HG03103 (cell line): ENCODE results near the gene NPEPL1.

ENCODE experiments used
- ATAC-seq: cut with Tn5 transposase; IDR thresholded peaks from one replicate; pipeline ENCODE4 v1.9.1; 2021; ENCODE audit warnings: low read depth; ENCODE audit not compliant: unreplicated experiment

NPEPL1 gene

DNA sequence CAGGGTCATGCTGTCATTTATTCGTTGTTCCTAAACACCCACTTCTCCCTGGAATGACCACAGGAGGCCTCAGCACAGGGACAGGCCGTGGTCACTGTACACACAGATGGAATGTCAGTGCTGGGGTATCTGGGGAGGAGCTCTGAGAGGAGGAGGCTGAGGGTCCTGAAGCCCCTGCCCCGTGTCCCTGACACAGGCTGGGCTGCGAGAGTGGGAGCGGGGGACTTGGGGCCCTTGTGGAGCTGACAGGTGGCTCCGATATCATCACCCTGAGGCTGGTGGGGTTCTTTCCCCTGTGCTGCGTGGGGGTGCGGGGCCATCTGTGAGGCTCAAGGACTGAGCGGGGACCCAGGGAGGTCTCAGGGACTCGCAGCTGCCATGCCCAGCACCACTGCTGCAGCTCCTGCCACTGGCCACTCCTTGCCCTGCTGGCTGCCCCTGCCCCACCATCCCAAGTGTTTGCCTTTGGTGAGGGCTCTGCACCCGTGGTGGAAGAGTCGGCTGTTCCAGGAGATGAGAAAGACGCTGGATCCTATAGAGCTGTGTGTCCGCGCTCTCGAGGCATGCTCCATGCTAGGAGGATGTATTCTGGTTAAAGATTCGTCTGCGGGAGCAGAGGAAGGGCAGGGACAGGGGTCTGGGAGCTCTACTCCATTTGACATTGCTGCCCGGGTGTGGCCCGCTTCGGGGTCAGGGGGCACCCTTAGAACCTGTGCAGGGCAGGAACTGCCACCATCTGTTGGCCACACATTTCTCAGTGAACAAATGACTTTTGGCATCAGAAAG lies 18.9 kb downstream of the NPEPL1 start:
- ATAC-seq, result no peak

DNA sequence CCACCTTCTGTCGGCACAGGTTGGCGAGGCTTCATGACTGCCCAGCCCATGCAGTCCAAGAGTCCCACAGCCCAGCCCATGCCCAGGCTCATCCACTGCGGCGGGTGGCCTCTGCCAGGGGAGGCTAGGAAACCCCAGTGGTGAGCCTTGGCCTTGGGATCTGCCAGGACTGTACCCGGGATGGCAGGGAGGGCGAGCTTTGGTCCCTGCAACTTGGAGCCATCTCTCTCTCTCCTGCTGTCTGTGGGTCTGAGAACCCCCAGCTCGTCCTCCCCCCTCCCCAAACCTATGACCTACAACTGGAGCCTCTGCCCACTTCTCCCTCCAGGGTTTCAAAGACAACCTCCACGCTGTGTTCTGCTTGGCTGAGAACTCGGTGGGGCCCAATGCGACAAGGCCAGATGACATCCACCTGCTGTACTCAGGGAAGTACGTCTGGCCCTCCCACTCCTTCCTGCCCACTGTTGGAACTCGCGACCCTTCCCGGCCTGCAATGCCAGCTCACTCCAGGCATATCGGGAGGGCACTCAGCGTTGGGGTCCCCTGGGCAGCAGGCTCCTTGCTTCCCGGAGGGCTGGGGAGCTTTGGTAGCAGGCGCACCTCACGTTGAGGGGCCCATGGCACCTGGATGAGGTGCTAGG lies 19.7 kb downstream of the NPEPL1 start:
- ATAC-seq, result no peak

DNA sequence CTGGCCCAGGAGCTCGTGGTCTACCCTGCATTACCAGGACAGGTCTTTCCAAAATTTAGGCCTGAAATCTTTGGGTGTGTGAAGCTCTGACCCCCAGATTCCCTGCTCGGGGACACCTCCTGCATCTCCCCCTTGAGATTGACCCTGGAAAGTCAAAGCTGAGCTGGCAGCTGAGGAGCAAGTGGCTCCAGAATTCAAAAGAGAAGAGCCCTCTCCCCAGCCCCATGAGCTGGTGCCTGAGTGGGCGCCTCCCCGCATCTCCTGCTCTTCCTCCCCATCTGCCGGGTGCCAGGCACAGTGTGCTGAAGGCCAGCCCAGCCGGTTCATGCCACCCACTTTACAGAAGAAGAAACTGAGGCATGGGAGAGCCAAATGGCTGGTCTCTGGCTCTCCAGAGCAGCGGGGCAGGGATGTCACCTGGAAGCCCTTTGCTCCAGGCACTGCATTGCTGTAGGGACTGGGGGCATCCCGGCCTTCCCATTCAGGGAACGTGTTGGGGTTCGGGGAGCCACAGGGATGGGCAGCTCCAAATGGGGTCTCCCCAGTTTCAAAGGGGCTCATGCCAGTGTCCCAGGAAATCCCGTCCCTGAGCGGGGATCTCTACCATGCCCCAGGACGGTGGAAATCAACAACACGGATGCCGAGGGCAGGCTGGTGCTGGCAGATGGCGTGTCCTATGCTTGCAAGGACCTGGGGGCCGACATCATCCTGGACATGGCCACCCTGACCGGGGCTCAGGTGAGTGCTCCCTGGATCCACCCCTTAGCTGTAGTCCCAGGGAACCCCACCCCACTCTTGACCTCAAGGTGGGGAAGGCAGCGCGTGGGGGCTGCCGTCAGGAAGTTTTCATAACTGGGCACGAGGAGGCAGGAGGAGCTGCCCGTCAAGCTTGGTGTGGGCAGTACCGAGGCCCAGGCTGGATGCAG lies 20.5 kb downstream of the NPEPL1 start:
- no peak for ATAC-seq

DNA sequence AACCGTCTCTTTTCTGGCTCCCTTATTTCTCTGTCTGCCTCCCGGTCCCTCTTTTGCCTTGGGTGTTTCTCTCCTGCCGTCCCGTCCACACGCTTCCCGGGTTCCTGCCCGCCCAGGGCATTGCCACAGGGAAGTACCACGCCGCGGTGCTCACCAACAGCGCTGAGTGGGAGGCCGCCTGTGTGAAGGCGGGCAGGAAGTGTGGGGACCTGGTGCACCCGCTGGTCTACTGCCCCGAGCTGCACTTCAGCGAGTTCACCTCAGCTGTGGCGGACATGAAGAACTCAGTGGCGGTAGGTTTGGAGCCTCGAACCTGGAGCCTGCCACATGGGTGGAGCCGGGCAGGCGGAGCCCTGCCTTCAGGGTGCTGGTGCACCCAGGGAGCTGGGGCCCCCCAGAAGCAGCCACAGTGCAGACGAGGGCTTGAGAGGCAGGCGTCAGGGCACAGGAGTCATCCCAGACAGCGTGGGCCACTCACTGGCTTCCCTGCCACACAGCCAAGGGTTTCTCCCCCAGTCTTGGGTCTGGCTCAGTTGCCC lies 21.3 kb downstream of the NPEPL1 start:
- ATAC-seq, result no peak

DNA sequence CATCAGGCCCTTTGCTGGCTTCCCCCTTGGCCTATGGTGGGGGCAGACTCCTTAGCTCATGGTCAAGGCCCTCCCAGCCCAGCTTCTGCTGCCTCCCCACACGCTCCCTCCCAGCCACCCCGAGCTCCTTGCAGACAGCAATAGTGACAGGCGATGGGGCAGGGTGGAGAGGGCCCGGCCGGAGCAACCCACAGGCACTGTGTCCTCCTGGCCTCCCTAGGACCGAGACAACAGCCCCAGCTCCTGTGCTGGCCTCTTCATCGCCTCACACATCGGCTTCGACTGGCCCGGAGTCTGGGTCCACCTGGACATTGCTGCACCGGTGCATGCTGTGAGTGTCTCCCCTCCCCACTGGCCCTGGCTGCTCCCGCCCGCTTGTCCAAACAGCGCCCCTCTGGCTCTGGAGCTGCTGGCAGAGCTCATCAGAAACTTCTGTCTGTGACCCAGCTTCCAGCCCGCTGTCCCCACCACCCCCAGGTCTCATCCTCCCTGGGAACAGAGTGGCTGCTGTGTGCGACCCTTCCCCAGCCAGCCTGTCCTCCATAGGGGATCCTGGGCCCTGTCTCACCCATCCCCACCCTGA lies 21.8 kb downstream of the NPEPL1 start:
- no peak for ATAC-seq

DNA sequence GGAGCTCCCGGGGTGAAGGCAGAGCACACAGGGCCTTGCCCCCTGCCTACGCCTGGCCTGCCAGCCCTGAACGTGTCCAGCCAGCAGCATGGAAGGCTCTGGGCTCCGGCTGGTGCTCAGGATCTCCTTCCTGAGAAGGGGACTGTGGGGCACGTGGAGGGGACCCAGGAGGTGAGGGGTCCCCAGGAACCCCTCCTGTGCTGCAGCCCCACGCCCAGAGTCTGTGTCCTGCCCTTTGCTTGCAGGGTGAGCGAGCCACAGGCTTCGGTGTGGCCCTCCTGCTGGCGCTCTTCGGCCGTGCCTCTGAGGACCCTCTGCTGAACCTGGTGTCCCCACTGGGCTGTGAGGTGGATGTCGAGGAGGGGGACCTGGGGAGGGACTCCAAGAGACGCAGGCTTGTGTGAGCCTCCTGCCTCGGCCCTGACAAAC lies 22.3 kb downstream of the NPEPL1 start:
- ATAC-seq, result no peak

DNA sequence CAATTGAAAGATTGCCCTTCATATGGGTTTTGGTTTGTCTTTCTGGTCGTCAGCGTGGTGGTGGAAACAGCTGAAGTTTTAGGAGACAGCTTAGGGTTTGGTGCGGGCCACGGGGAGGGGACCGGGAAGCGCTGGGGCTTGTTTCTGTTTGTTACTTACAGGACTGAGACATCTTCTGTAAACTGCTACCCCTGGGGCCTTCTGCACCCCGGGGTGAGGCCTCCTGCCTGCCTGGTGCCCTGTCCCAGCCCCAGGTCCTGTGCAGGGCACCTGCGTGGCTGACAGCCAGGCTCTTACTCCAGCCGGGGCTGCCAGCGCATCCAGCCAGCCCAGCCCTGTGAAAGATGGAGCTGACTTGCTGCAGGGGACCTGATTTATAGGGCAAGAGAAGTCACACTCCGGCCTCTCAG lies 22.8 kb downstream of the NPEPL1 start:
- no peak for ATAC-seq

DNA sequence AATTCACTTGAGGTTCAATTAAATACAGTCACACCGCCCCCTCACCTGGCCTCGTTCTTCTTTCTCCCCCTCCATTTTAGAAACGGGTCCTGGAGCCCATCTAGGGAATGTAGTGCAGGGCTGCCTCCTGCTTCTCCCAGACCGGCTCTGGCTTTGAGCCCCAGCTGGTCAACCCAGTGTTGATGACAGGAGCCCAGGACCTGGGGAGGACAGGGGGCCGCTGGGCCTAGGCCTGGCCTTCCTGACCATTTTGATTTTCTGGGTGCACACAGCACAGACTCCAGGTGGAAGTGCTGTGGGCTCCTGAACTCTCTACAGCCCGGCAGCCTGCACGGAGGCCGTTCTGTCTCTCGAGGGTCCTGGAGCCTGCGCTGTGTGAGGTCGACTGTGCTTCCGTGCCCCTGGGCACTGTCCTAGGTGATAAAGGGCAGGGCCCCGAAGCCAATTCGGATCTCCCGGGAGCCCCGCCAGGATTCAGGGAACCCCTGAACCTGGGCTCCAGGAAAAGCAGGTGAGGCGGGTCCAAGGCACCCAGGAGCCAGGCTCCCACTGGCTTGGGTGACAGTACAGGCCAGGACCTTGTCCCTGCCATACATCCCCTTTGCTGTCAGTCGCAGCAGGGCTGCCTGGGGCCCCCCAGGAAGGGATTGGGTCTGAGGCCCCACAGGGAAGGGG lies 23.3 kb downstream of the NPEPL1 start:
- no peak for ATAC-seq

DNA sequence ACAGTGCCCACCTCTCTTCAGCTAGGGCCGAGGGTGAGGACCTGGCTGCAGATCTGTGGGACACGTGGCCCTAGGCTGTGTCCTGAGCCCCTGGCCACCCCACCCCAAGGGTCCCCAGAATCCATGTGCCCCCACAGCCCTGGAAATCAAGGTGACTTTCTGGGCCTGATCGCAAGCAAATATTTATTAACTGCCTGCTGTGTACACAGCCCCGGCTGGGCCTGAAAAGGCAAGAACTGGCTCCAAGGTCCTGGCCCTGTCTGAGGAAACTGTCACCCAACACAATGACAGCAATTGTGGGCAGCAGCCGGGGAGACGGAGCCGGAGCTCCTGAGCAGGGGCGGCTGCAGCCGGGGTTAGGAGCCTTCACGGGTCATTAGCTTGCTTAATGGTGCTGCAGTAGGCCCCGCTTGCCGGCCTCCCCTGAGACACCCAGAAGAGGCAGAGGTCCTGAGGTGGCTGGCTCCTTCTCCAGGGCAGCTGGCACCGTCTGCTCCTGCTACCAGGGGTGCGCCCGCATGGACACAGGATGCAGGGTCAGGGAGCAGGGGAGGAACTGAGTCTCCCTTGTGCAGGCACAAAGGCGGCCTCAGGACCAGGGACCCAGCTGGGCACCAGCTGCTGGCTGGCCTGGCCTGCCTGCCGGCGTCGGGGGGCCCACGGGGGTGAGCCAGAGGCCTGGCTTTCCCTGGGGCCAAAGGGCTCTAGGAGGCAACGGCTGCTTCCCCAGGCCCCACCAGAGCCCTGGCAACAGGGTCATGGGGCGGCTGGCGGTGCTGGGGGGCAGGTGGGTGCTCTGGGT lies 24.1 kb downstream of the NPEPL1 start:
- no peak for ATAC-seq

DNA sequence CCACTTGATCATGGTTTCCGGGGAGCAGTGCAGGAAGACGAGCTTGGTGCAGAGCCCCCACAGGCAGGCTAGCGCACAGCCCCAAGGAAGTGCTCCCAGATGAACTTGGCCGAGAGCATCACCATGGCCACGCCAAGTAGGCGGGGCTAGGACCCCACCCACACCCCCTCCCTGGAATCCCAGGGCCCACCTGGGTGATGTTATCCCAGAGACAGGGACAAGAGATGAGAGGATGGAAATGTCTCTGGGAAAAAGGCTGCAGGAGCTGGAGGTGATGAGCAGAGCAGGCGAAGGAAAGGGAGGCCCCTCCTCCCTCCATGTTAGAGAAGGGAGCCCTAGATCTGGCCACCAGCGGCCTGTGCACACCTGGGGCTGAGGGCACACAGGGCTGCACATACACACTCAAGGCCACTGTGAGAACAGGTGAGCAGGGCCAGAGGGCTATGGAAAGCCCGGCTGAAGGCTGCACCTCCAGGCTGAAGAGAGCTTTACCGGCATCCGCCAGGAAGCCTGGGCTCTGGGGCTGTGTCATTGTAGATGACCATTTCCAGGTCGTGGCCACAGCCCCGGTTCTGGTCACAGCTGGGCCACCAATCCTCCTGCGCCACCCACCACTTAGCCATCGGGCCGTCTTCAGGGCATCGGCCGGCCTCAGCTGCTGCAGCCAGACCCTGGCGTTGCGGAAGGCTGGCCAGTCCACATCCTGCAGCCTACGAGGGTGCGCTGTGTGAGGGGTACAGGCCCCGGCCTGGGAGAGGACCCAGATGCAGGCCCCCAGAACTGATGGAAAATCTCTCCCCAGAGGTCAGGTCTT lies 24.9 kb downstream of the NPEPL1 start:
- no peak for ATAC-seq

DNA sequence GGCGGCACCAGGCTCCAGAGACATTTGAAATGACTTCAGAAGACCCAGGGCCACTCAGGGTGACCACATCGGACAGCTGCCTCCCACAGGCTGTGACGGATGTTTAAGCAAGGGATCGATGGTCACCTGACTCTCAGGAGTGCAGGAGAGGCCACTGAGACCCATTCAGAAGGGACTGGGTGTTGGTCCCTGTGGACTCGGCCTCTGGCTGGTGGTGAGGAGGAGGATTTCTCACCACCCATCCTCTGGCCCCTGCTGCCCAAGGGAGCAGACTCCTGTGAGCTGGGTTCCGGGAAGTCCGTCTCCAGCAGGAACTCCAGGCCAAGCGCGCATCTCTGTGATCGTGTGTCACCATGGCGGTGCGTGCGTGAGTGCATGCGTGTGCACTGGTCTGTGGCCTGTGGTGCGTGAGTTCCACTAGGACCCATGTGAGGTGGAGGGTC lies 25.5 kb downstream of the NPEPL1 start:
- ATAC-seq, result no peak

DNA sequence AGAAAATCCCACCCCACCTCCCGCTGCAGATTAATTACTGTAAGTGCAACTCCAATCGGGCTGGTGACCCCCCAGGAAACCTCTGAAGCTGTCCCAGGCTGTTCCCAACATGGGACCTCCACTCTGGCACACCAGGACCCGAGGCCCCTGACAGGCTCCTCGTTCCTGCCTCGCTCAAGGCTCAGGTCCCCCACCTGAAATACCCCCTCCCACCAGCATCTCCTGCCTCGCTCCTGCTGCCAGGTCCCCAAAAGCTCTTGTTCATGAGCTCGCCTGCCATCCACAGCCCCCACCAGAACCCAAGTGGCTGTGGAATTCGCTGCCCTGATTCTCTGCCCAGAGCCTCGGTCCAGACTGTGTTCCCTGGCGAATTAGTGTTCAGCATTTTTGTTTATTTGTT lies 26.1 kb downstream of the NPEPL1 start:
- no peak for ATAC-seq

DNA sequence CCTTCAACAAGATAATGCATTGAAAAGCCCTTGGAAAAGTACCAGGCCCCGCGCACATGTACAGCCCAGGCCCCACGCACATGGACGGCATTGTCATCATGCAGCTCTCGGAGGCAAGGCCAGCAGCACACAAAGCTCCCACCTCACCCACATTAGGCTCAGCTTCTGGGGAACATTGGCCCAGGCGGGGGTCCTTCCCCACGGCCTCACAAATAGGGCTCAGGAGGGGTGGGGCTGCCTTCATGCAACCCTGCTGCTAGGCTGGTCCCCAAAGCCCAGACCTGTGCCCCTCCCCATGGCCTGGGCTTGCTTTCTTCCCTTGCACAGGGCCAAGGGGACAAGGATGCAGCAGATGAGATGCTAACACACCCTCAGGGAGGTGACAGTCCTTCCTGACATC lies 26.7 kb downstream of the NPEPL1 start:
- no peak for ATAC-seq

DNA sequence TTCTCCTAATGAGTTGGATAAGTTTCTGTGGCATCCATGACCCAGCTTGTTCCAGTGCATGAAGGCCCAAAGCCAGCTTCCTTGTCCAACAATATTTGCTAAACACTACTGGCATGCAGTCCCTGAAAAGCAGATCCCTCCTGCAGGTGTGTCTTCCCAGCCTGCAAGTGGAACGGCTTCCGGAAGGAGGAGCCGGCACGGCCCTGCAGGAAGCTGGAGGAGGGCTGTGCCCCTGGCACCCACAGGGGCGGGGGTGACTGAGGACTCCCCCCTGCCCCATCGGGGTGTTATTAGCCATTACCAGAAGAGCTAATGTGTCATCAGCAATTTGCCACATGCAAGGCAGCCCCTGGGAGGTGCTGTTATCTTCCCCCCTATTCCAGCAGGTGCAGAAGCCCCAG lies 27.4 kb downstream of the NPEPL1 start:
- no peak for ATAC-seq

DNA sequence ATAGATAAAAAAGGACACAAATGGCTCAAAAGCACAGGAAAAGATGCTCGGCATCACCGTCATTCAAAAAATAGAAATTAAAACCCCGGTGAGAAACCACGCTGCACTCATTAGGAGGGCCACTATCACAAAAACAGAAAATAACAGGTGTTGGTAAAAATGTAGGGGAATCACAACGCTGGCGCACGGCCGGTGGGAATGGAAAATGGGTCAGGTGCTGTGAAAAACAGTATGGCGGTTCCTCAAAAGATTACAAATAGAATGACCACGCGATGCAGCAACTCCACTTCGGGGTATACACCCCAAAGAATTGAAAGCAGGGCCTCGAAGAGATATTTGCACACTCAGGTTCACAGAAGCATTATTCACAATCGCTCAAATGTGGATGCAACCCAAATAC lies 28.3 kb downstream of the NPEPL1 start:
- no peak for ATAC-seq

DNA sequence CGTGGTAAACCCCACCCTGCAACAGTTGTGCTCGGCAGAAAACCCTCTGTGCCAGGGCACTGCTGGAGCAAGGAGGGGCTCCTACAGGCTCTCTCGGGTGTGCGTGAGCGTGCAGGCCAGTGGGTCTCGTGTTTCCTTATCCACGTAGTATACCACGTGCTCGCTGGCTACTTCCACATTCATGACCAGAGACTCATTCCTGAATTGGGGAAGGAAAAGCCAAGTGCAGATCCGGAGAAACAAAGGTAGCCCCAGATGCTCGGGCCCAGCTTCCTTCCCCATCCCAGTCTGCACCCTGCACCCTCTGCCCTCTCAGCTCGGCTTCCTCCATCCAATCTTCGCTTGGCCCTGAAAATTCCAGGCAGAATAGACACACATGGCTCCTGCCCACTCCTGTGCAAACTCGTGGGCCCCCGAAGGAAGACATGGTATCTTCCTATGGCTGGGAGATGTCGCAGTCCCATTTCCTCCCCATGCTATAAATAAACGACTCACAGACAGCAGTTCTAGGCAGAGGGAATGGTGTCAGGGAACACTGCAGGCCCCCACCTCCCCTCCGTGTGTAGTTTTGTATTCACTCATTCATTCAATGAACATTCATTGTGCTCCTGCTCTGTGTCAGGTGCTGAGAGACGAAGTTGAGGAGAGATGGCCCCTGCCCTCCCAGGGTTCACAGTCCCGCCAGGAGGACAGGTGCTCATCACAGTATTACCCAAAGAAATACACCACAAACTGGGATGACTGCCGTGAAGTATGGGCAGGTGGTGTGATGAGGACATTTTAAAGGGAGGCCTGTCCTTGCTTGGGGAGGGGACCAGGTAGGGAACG lies 29.6 kb downstream of the NPEPL1 start:
- ATAC-seq, result no peak

DNA sequence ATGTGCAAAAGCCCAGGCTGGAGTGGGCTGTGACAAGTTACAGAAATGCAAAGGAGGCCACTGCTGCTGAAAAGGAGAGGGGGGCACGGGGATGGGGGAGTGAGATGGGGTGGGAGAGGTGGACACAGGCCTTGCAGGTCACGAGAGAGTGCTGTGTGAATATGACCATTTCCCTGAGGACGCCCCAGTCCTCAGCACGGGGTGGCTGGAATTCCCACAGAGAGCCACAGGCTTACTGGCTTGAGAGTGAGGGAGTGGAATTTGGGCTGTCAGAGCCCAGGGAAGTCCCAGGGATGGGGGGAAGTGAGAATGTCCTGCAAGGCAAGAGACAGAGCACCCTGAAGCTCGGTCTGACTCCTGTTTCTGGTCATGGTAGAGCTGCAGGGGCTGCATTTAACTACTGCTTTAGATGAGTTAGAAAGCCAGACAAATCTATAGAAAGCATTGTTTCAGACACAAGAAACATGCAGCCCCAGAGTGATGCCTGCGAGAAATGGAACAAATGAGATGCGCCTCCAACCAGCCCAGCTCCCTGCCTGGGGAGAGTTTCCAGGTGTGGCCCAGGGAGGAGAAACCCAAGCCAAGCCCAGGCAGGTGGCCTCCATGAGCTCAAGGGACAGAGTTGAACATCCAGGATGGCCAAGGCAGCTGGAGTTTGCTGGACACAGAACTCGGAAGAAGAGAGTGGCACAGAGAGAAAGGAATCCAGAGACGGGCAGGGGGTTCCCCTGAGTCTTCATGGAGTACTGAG lies 30.5 kb downstream of the NPEPL1 start:
- ATAC-seq, result no peak
